GM12891 (cell line): Measurements from ENCODE around the gene TELO2.

ENCODE experiments used
- DNase-seq: peaks from one replicate; pipeline ENCODE4 v3.0.0; 2011; ENCODE audit warnings: low spot score; ENCODE audit not compliant: insufficient read length
- FAIRE-seq: peaks from 2 replicates; lab custom pipeline; 2011; peaks lifted over from hg19 to GRCh38; lab: Jason Lieb, UNC
- PAX5 ChIP-seq: IDR thresholded peaks from 2 replicates; pipeline ENCODE4 v1.6.1; 2011; ENCODE audit warnings: low read length, moderate library complexity, mild to moderate bottlenecking; ENCODE audit not compliant: insufficient read depth, severe bottlenecking
- POLR2A ChIP-seq: IDR thresholded peaks from 2 replicates; pipeline ENCODE4 v1.6.1; 2011; ENCODE audit warnings: low read depth, low read length, control low read depth
- POLR2AphosphoS5 ChIP-seq: IDR thresholded peaks from 2 replicates; pipeline ENCODE4 v1.6.1; 2011; ENCODE audit warnings: low read depth, low read length, control low read depth
- POU2F2 ChIP-seq: IDR thresholded peaks from 2 replicates; pipeline ENCODE4 v1.6.1; 2011; ENCODE audit warnings: low read depth, mild to moderate bottlenecking, control low read depth, low read length, moderate library complexity
- SPI1 ChIP-seq: IDR thresholded peaks from 2 replicates; pipeline ENCODE4 v1.6.1; 2011; ENCODE audit warnings: low read depth, low read length, control low read depth
- TAF1 ChIP-seq: IDR thresholded peaks from 2 replicates; pipeline ENCODE4 v1.6.1; 2011; ENCODE audit warnings: low read depth, low read length, control low read depth

Gene TELO2

DNA sequence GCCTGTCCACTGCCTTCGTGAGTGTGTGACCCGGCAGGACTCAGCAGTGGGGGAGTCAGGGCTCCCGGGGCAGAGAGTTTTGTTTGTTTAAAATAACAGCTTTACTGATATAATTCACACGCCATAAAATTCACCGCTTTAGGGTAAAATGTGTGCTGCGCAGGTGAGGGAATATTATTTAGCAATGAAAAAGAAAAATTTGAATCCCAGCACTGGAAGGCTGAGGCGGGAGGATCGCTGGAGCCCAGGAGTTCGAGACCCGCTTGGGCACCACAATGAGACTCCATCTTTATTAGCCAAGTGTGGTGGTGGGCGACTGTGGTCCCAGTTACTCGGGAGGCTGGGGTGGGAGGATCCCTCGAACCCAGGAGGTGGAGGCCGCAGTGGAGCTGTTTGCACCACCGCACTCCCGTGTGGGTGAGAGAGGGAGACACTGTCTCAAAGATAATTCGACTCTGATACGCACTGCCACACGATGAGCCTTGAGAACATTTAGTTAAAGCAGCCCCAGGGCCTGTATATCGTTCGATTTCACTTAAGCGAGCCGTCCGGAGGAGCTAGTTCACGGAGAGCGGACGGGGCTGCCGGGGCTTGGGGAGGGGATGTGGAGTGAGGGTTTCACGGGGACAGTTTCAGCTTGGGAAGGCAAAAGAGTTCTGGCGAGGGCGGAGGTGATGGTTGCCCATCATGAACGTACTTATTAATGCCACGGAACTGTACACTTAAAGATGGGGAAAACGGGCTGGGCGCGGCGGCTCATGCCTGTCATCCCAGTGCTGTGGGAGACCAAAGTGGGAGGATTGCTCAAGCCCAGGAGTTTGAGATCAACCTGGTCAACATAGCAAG, 10.2 kb downstream of the TELO2 start:
- no peak for TF ChIP-seq POLR2AphosphoS5
- no peak for TF ChIP-seq POU2F2
- TF ChIP-seq PAX5: no peak
- TF ChIP-seq SPI1: no peak
- no peak for TF ChIP-seq TAF1
- no peak for TF ChIP-seq POLR2A
- DNase-seq (no peak), FAIRE-seq (no peak)

DNA sequence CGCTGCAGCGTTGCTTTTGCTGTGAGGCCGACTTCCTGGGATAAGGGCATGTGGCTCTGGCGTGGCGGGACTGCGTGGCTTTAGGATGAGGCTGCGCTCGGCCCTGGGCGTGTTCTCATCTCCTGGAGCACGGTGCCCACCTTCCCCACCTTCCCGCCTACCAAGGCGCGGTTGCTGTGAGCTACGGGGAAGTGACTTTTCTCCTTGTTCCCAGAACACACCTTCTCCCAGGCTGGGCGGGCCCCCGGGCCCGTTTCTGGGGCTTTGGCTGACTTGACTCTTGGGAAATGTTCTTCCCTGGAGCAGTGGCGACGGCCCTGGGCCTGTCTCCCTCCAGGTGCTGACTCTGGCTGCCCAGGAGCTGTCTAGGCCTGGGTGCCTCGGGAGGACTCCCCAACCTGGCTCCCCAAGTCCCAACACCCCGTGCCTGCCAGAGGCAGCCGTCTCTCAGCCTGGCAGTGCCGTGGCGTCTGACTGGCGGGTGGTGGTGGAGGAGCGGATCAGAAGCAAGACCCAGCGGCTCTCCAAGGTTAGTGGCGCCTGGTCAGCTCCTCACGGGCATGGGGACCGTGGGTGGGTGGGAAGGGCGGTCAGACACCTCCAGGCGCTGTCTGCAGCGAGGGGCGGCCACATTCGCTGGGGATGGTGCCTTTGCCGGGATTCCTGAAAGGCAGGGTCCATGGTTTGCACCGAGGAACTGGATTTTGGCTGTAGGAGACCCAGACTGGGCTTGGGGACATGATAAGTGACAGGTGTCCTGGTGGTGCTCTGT, 12.1 kb downstream of the TELO2 start:
- no peak for FAIRE-seq
- DNase-seq: no peak
- TF ChIP-seq PAX5: no peak
- no peak for TF ChIP-seq POLR2AphosphoS5
- no peak for TF ChIP-seq SPI1
- TF ChIP-seq POU2F2: no peak
- no peak for TF ChIP-seq TAF1
- TF ChIP-seq POLR2A: no peak

DNA sequence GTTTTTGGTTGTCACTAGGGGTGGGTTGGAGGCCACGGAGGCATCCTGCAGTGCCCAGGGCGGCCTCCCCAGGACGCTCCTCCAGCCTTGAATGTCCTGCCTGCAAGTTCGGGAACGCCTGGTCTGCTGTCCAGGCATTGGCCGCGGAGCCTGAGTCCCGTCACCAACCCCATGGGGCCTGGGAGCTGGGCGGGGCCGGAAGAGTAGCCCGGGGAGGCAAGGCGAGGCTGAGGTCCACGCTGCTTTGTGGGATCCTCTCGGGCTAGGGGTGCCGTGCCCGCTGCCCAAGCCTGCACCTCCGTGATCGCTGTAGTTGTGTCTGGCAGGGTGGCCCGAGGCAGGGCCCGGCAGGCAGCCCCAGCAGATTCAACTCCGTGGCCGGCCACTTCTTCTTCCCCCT, 12.8 kb downstream of the TELO2 start:
- TF ChIP-seq TAF1 (no peak), PAX5 (no peak), POLR2AphosphoS5 (no peak), POLR2A (no peak), POU2F2 (no peak), SPI1 (no peak)
- FAIRE-seq (no peak), DNase-seq (no peak)

GRCh38 chr16:1506494-1507213, 13.5 kb downstream of the TELO2 start:
- no peak for FAIRE-seq
- TF ChIP-seq PAX5 (no peak), POU2F2 (no peak), TAF1 (no peak), POLR2AphosphoS5 (no peak), SPI1 (no peak), POLR2A (no peak)
- no peak for DNase-seq

- TF ChIP-seq POLR2A (no peak), PAX5 (no peak), TAF1 (no peak), SPI1 (no peak), POU2F2 (no peak), POLR2AphosphoS5 (no peak)
- FAIRE-seq: no peak
- DNase-seq: no peak
Observed at GRCh38 chr16:1508494-1509187, 15.5 kb downstream of the TELO2 start.

DNA sequence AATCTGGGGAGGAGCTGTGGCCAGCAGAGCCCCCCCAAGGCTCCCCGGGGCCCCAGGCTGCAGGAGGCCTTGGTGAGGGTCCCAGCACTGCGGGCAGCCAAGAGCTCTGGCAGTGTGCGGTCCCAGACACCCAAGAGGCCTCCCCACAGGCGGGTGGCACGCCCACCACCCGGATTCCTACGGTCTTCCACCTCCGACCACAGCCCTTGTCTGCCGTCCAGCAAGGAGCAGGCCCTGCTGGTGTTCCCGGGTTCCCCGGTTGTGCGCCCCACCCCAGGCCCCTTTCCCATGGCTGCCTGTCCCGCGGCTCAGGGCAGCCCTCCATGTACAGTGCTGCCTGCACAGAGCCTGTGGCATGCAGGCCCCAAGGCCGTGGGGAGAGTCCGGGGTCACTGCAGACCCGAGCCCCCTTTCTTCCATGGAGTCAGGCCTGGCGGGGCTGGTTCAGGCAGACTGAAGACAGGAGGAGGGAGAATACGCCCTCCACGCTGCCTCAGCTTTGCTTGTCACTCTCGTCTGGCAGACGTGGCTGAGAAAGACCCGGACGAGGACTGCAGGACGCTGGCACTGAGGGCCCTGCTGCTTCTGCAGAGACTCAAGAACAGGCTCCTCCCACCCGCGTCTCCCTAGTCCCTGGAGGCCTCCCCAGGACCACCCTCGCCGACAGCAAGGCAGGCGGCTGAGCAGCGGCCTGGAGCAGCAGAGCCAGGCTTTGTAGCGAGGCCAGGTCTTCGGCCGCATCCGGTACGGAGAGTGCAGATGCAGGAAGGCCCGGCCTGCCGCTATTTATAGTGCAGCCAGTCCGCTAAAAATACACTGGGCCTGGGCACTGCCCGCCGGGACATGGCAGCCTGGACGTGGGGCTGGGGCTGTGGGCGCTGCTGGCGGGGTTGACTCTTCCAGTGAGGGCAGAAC, 16.4 kb downstream of the TELO2 start:
- FAIRE-seq: no peak
- TF ChIP-seq POLR2AphosphoS5 (no peak), PAX5 (no peak), POLR2A (no peak), TAF1 (no peak), SPI1 (no peak), POU2F2 (no peak)
- no peak for DNase-seq

- TF ChIP-seq SPI1 (no peak), POLR2A (no peak), TAF1 (no peak), PAX5 (no peak), POLR2AphosphoS5 (no peak), POU2F2 (no peak)
- DNase-seq: no peak
- no peak for FAIRE-seq
Observed at GRCh38 chr16:1510272-1510671, 17.1 kb downstream of the TELO2 start.
